Embryonic facial prominence (tissue), 1 donor: Measurements from ENCODE around the gene NAT16.
A peak's percentile ranks its signal among the peaks of the same experiment; 100 is the strongest.
"Not testable (repeated sequence)": the region's sequence is repeated elsewhere in the genome, so short reads cannot be mapped to it uniquely, and the experiment has no call there.

Source experiments
- DNase-seq: peaks from one replicate; pipeline ENCODE4 v3.0.0-alpha.2; 2016; ENCODE audit errors: extremely low spot score

Gene NAT16

DNA sequence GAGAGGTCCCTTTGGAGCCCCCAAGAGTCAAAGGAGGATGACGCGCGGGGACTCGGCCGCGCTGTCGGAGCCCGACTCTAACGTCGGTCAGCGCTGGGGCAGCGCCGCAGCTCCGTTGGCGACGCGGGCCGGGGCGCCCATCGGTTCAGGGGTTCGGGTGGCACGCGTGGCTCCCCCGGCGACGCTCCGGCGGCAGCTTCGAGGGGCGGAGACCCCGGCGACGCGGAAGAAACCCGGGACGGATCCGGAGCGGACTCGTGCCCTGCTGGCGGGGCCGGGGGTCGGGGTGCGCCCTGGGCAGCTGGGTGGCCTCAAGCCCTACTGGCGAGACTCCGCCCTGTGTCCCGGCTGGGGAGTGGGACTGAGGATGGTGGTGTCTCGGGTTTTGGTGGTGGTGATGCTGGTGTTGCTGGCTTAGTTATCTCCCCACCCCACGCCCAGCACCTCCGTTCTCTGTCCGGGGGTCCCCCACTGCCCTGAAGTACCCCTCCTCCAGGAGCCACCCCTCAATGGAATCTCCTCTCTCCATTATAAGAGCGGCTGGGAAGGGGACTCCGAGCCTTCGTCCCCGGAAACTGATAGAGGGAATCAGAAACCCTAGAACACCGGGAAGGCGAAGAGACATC, at the start of gene NAT16:
NAT16 (minus strand) TSS at position 164 of the 626 bp plus-strand sequence. CDS start 5,486 bp downstream, outside the sequence.
- DNase-seq: no peak

DNA sequence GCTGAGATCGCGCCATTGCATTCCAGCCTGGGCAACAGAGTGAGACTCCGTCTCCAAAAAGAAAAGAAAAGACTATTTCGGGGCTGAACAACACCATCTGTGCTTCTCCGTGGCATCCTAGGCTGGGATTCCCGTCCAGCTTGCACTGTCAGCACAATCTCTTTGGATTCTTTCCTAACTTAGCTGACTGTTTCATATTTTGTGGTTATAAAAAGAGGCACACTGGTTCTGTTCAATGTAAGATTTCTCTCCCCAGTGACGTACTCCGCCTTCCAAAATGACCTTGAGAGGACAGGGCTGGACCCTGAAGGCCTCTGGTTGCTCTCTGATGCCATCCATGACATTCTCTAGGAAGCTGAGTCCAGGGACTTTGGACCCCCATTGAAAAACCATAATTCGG, 46.6 kb upstream of the NAT16 start:
- DNase-seq: no peak

DNA sequence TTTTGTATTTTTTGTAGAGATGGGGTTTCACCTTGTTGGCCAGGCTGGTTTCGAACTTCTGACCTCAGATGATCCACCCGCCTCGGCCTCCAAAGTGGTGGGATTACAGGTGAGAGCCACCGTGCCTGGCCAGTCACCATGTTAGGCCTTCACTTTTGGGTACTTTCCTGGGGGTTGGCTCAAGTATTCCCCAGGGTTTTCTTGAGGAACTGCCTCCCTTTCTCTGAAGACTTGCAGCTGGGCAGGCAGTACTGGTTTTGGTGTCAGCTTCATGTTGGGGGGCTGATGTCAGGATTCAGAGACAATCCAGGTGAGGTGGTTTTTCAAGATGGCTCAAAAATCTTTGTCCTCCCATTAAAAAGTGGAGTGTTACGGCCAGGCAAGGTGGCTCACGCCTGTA, 45.6 kb upstream of the NAT16 start:
- DNase-seq: no peak

DNA sequence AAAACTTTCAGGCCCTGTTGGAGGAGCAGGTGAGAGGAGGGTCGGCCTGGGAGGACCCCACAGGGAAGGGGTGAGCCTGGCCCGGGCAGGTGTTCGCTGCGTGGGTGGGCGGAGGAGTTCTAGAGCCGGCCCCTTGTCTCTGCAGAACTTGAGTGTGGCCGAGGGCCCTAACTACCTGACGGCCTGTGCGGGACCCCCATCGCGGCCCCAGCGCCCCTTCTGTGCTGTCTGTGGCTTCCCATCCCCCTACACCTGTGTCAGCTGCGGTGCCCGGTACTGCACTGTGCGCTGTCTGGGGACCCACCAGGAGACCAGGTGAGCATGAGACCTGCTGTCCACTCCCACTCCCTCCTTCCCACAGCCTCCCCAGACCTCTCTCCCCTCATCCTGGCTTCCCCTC, 43.4 kb upstream of the NAT16 start:
- DNase-seq: no peak

DNA sequence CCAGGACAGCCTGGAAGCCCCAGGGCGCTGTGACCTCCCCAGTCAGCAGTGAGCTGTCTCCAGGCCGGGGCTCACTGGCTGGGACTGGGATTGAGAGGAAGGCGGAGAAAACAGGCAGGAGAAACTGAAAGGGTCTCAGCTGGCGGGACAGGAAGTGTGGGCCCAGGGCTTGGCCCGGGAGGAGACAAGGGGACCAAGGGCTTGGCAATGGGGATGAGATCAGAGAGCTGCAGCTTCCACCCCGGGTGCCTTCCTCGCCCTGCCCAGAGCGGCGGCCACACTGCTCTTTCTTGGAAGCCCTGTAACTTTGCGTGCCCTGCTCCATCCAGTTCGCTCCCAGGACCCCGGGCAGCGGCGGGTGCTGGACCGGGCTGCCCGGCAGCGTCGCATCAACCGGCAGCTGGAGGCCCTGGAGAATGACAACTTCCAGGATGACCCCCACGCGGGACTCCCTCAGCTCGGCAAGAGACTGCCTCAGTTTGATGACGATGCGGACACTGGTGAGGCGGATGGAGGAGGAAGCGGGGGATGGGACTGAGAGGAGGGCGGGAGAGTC, 42.3 kb upstream of the NAT16 start:
- no peak for DNase-seq

DNA sequence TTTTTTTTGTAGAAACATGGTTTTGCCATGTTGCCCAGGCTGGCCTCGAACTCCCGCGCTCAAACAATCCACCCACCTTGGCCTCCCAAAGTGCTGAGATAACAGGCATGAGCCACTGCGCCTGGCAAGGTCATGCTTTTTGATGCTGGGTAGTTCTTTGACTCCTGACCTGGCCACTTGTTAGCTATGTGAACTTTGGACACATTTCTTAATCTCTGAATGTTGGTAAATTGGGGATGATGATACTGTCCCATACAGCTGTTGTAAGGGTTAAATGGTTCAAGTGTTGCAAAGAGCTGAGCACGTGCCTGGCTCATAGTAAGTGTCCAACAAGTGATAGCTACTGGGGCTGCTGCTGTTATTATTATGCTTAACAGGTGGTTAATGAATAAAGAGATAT, 40.2 kb upstream of the NAT16 start:
- DNase-seq: no peak

DNA sequence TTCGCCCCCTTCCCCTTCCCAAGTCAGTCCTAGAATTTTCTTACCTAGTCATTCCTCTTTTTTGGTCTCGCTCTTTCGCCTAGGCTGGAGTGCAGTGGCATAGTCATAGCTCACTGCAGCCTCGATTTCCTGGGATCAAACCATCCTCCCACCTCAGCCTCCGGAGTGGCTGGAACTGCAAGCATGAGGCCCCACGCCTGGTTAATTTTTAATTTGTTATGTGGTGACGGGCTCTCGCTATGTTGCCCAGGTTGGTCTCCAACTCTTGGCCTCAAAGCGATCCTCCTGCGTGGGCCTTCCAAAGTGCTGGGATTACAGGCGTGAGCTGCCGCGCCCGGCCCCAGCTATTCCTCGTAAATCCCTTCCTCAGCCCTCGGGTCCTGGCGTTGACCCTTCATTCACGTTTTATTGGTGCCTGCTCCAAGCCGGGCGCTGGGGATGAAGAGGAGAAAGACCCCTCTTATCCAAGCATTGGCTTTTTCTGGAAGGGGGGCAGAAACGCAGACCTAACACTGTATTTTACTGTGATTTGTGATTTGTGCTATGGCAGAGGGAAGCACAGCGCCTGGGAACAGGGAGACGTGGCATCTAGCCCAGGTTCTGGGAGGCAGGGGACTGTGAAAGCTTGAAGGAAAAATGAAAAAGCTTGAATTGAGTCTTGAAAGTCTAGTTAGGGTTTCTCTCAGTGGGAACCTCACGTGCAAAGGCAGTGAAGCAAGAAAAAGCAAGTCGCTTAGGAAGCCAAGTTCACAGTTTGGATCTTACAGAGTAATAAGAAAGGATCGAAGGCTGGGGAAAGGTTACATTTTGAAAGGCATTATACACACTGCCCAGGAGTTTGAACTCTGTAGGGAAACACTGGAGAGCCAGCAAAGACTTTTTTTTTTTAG, 38.4 kb upstream of the NAT16 start:
- no peak for DNase-seq

DNA sequence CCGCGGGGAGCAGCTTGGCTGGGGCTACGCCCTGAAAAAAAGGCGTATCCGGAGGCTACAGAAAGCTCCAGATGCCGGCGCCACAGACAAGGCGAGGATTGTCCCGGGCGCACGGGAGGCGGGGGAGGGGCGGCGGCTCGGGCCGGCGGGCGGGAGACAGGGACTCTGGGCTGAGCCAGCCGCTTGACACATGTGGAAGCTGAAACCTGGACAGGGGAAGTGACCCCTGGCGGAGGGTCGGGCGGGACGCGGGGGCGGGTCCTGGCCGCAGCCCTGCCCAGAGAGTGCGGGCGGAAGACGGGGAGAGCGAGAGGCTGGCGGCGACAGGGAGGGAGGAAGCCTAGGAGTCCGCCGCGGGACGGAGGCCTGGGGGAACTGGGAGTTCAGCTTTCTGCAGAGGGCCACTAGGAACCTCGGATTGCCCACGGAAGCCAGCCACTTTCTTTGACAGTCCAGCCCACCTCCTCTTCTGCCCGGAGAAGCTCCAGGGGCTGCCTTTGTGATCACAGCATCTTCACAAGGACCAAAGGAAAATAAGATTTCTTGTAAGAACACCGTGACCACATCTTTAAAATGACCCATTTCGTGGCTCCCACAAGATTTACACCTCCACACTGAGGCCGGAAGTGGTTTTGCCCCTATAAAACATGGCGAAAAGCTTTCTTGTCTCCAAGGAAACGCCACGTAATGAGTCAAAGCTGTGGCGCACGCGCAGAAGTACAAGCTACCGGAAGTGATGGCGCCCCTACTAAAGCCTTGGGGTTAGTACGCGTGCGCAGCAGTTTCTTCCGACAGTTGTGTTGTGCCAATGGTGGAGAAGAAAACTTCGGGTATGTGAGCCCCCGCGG, 37.5 kb upstream of the NAT16 start, which contains the start of the genes PLOD3 and ZNHIT1:
PLOD3 (minus strand) TSS at position 194 of the 848 bp plus-strand sequence. CDS start 307 bp downstream, outside the sequence.
ZNHIT1 (plus strand) TSS at position 778 of the 848 bp plus-strand sequence; CDS start at position 809, 31 bp downstream.
- DNase-seq: peak; percentile 98

DNA sequence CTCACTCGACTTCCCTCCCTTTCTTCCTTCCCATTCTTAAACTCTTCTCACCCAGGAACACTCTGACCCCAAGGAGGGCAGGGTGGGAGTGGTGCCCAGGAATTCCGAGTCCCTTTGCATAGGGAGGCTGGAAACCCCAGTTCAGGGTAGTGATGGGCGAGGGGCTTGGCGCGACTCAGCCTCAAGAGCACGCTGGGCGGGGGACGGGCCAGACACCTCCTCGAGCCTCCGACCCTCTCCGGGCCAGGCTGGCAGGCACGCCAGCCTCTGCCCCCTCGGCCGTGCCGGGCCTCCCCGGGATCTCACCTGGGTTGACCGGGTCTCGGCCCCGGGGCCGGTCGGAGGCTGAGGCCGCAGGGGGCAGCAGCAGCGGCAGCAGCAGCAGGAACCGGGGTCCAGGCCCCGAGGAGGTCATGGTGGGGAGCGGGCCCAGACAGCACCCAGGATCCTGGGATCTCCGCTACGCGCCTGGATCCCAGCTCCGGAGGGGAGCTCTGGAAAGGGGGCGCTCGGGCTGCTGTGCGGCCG, 36.8 kb upstream of the NAT16 start:
- DNase-seq: no peak

DNA sequence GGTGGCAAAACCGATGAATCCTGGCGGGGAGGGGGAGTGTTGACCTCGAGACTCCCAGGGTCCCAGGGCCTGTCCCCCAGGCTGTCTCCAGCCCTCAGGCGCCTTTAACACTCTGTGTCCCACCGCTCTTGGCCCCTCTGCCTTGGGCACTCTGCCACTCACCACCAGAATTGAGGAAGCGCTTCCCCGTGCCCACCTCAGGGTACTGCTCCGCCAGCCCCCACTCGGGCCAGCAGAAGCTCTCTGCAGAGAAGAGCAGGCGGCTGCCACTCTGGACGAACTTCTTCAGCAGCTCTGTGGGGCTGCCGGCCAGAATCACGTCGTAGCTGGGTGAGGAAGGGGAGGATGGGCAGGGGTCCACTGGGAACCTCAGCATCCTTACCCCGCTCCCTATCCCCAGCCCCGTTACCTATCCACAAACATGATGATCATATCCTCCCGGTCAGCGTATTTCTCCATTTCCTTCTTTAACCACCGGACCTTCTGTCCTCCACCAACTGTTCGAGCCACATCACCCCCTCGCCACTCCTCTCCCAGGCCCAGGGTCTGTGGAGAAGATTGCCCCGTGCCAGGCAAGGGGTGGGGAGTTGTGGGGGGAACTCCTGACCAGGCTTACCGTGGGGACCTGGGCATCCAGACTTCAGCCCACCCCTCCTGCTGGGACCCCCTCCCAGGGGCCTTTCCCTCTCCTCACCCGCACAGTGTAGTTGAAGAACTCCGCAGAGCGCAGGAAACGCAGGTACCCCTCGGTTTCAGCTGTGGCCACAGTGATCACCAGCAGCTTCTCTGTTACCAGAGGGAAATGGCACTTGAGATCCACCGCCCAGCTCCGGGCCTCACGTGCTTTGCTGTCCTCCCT, 36.1 kb upstream of the NAT16 start:
- DNase-seq: no peak

DNA sequence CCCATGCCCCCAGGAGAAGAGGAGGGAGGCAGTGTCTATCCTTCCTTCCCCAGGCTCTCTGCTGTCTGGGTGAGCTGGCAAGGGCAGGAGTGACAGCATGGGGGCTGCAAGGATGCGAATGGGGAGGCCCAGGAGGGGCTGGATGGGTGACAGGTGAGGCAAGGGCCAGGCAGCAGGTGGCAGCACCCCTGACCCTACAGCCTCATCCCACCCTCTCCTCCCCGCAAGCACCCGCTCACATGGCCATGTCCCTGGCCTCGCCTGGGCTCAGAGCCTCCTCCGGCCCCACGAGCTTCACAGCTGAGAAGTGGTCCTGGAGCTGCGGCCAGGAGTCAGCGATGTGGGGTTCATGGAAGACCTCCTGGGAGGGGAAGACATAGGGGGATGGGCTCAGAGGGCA, 31.9 kb upstream of the NAT16 start:
- no peak for DNase-seq

DNA sequence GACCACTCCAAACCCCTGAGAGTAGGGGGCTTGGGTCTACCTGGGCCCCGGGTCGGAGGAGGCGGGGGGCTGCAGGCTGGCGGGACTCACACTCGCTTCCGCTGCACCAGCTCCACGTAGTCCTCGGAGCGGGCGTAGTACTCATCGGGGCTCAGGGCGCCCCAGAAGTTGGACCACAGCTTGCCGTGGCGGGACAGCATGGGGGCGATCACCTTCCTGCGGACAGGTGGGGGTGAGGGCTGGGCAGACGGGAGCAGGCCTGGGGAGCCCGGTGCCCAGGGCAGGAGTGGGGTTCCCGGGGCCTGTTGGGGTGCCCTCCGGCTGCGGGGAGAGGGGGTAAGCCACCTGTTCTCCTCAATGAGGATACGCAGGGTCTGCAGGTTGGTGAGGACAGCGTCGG, 31.4 kb upstream of the NAT16 start:
- no peak for DNase-seq

DNA sequence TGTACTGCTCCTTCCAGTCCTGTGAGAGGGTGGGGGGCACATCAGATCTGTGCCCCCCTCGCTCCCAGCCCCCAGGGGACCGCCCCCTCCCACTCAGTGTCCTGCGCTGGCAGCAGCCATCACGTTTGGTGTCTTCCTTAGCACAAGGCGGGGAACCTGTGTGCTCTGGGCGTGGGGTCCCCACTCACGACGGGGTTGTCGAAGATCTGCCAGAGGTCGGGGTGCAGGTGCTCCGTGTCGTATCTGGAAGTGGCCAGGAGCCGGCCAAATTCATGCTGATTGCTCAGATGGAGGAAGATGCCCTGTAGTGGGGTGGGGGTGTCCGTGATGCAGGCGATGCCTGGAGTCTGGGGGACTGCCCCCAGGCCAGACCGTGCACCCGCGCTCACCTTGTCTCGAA, 30.1 kb upstream of the NAT16 start:
- no peak for DNase-seq

DNA sequence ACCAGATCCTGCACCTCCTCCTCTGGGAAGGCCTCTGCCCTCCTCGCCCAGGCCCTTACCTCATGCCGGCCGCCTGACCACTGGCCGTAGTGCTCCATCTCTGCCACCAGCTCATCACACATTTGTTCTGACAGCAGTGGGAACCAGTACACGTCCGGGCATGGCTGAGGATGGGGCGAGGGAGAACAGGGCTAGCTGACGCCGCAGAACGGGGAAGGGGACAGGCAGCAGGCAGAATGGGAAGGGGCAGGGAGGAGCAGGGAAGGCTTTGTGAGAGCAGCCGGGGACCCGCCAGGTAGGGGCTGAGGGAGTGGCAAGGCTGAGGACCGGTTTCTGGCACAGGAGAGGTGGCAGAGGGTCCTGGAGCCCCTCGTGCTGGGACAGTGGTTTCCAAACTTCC, 28.7 kb upstream of the NAT16 start:
- DNase-seq: no peak

DNA sequence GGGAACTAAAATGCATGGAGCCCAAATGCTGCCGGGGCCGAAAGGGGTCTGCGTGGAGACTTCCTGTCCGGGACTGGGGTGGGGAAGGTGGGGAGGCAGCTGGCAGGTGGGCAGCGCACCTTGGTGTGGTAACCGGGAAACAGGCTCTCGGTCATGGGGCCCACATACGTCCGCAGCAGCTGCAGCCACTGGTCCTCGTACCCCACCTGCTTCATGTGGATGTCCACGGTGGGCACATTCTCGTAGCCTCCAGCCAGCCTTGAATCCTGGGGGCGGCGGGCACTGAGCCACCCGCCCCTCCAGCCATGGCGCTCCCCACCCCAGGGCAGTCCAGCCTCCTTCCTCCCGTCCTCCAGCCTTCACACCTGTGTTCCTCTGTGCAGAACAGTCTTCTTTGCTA, 27.4 kb upstream of the NAT16 start:
- no peak for DNase-seq

DNA sequence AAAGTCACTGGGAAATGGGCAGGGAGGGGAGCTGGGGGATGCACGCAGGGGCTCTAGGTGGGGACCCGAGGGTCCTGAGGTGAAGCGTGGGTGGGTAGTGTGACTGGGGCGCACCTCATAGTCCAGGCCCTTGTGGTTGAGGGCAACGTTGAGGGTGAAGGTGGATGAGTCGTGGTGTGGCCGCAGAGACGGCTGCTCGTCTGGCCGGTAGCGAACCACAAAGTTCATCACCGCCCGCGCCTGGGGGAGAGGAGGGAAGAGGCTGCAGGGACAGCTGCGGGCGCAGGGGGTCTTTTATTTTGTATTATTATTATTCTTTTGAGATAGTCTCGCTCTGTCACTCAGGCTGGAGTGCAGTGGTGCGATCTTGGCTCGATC, 26.6 kb upstream of the NAT16 start:
- no peak for DNase-seq

DNA sequence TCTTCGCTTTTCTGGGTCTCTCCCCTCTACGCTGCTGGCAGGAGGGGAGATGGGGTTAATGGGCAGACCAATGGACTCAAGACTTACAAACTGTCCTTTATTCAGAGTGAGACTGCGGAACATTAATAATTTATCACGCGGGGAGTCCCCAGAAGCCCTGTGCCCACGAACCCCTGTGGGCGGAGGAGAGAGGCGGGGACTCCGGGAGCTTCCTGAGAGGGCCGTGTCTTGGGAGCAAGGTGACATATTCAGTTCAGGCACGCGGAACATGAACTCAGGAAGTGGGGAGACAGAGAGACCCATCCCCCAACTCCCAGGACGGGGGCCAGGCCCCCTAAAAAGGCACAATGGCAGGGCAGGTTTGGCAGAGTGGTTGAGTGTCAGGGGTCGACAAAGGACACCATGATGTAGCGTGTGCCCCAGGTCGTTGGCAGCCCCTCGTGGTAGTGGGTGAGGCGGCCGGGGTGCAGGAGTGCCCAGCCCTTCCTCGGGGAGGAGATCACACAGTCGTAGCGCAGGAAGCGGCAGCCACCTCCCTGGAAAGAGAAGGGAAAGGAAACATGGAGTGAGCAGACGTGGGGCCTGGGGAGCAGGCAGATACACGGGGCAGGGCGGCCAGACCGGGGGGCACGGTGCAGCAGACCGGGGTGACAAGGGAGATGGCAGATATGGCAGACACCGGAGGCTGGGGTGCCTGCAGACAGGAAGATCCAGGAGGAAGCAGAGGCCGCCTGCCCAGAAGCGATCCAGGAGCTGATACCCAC, 26.0 kb upstream of the NAT16 start:
- DNase-seq: no peak

DNA sequence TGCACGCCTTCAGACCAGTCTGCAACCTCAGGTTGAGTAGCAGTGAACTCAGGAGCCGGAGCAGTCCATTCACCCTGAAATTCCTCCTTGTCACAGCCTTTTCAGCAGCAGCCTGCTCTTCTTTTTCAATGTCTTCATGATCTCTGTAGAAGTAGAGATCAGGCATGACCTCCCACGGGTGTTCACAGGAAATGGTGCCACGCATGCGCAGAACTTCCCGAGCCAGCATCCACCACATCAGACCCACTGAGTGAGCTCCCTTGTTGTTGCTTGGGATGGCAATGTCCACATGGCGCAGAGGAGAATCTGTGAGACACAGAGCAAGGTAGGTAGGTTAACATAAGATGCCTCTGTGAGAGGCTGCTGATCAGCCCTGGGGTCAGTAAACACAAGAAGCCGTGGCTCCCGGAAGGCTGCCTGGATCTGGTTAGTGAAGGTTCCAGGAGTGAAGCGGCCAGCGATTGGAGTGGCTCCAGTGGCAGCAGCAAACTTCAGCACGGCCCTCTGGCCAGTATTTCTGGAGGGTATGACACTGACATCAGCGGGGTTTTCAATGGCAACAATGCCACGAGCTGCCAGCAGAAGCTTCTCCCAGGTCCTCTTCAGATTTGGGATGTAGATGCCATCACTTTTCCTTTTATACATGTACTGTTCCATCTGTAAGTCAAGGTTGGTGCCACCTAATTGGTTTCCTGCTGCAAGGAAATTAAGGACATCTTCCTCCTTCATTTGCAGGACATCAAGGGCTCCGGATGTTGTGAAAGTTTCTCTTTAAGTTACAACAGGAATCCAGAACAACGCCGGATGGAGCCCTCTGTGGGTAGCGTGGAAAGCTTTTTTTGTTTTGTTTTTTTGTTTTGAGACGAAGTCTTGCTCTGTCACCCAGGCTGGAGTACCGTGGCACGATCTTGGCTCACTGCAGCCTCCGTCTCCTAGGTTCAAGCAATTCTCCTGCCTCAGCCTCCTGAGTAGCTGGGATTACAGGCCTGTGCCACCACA, 23.9 kb upstream of the NAT16 start:
- DNase-seq: not testable (repeated sequence)

DNA sequence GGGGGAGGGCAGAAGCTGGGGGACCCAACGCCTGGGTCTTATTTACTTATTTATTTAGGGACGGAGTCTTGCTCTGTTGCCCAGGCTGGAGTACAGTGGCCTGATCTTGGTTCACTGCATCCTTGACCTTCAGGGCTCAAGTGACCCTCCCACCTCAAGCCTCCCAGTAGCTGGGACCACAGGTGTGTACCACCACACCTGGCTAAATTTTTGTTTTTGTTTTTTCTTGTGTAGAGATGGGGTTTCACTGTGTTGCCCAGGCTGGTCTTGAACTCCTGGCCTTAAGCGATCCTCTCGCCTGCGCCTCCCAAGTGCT, 22.5 kb upstream of the NAT16 start:
- DNase-seq: no peak
